Loucy (cell line): ENCODE measurements around the gene GSE1.

Source experiments
- H2AFZ ChIP-seq: fragments of 200-600 bp; sonication (generic); 2 replicates; pipeline ENCODE4 v1.6.0; 2016; ENCODE audit warnings: antibody characterized with exemption, mild to moderate bottlenecking, low read length, moderate library complexity
- H3F3A ChIP-seq: fragments of 200-600 bp; 2 replicates; pipeline ENCODE4 v1.6.0; 2016; ENCODE audit warnings: antibody characterized with exemption, low read depth, mild to moderate bottlenecking
- H3K27me3 ChIP-seq: fragments of 200-600 bp; sonication (generic); 2 replicates; pipeline ENCODE4 v1.6.1; 2014; ENCODE audit warnings: low read length, mild to moderate bottlenecking; ENCODE audit not compliant: insufficient read depth, poor library complexity, severe bottlenecking
- H3K36me3 ChIP-seq: fragments of 200-600 bp; sonication (generic); 2 replicates; pipeline ENCODE4 v1.6.1; 2016; ENCODE audit warnings: low read length; ENCODE audit not compliant: insufficient read depth
- H3K4me1 ChIP-seq: fragments of 200-600 bp; sonication (generic); 2 replicates; pipeline ENCODE4 v1.5.1; 2014; ENCODE audit warnings: low read length, mild to moderate bottlenecking; ENCODE audit not compliant: insufficient read depth, poor library complexity, severe bottlenecking
- H3K4me2 ChIP-seq: fragments of 200-600 bp; sonication (generic); 2 replicates; pipeline ENCODE4 v1.6.0; 2014; ENCODE audit warnings: antibody characterized with exemption, low read length, low read depth, mild to moderate bottlenecking; ENCODE audit not compliant: poor library complexity, severe bottlenecking
- H3K4me3 ChIP-seq: fragments of 200-600 bp; sonication (generic); 2 replicates; pipeline ENCODE4 v1.5.1; 2014; ENCODE audit warnings: low read length, mild to moderate bottlenecking, mixed read lengths; ENCODE audit not compliant: poor library complexity, severe bottlenecking
- H3K79me2 ChIP-seq: fragments of 200-600 bp; sonication (generic); 2 replicates; pipeline ENCODE4 v1.6.1; 2014; ENCODE audit warnings: low read length; ENCODE audit not compliant: insufficient read depth
- H3K9ac ChIP-seq: fragments of 200-600 bp; sonication (generic); 2 replicates; pipeline ENCODE4 v1.6.0; 2014; ENCODE audit warnings: mild to moderate bottlenecking, low read depth, low read length, moderate library complexity; ENCODE audit not compliant: poor library complexity, severe bottlenecking
- H3K9me2 ChIP-seq: fragments of 200-600 bp; sonication (generic); replicated peaks from 2 replicates; pipeline ENCODE4 v1.6.1; 2016; ENCODE audit warnings: low read depth, low read length, mixed read lengths
- H3K9me3 ChIP-seq: fragments of 200-600 bp; sonication (generic); 2 replicates; pipeline ENCODE4 v1.6.1; 2014; ENCODE audit warnings: mild to moderate bottlenecking, antibody characterized with exemption, low read length, low read depth; ENCODE audit not compliant: insufficient read depth
- H4K20me1 ChIP-seq: fragments of 200-600 bp; sonication (generic); 2 replicates; pipeline ENCODE4 v1.6.0; 2014; ENCODE audit warnings: antibody characterized with exemption, low read length, mild to moderate bottlenecking; ENCODE audit not compliant: insufficient read depth, poor library complexity, severe bottlenecking
- EZH2phosphoT487 ChIP-seq: fragments of 200-600 bp; IDR thresholded peaks from 2 replicates; pipeline ENCODE4 v1.6.1; 2018; ENCODE audit warnings: antibody characterized with exemption, mild to moderate bottlenecking, moderate library complexity, borderline replicate concordance
- TF ChIP-seq, protein P1 (sequence below): fragments of 200-600 bp; sonication (generic); conservative IDR thresholded peaks from 2 replicates; pipeline ENCODE4 v1.5.1; 2014; ENCODE audit warnings: mild to moderate bottlenecking, antibody characterized with exemption, low read length

The GSE1 gene

DNA sequence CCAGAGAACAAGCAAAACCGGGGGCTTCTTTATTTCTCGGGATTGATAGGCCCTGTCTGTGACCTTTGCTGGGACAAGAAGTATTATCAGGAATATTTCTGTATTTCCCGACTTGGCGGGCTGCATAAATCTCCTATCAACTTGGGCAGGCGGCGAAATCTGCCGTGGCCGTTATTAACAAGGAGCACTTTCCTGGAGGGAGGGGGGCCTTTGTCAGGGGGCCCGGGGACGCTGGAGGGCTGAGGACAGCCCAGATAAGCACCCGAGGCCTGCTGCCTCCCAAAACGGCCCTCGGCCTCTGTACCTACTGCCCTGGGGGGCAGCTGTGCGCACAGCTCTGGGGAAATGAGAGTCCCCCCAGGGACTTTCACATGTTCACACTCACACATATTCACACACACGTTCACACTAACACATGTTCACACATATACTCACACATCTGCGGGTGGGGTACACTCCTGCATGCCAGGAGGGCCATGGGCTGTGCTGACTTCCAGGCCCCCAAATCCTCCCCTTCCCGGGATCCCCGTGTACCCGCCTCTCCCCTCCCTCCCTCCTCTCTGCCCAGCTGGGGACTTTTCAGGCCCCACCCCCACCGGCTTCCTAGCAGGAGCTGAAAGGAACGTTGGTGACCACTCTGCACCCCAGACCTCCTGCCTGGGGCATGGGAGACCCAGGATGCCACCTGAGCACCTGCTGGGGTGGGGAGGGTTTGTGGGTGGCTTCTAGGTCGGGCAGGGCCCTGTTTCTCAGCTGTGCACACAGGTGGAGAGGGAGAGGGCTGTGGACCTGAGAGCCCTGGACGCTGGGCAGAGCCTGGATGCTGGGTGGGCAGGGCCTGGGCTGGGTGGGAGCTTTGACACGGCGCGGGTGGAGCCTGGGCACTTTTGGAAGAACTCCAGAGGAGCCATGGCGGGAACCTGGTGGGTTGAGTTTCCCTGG is 24.3 kb upstream of the GSE1 start:
- H3K4me2 ChIP-seq: no peak overlapping the region

GRCh38 chr16:85589688-85590505 is 23.2 kb upstream of the GSE1 start:
- Histone ChIP-seq H3K9me2 (no peaks in the 10 kb centered on the region), H3K27me3 (no peaks in the 10 kb centered on the region), H3K9me3 (no peaks in the 10 kb centered on the region), H3K4me1 (peaks cover 11% of the 10 kb centered on the region), H3K79me2 (peaks cover 100% of the 10 kb centered on the region), H3K36me3 (peaks cover 38% of the 10 kb centered on the region; the same call in 1 of the 2 replicates), H3K4me3 (no peak overlapping the region), H3F3A (no peaks in the 10 kb centered on the region), H2AFZ (no peak overlapping the region), H4K20me1 (peaks cover 98% of the 10 kb centered on the region), H3K4me2 (no peak overlapping the region), H3K9ac (no peak overlapping the region)
- TF ChIP-seq EZH2phosphoT487: no peak
- TF ChIP-seq, protein P1, sequence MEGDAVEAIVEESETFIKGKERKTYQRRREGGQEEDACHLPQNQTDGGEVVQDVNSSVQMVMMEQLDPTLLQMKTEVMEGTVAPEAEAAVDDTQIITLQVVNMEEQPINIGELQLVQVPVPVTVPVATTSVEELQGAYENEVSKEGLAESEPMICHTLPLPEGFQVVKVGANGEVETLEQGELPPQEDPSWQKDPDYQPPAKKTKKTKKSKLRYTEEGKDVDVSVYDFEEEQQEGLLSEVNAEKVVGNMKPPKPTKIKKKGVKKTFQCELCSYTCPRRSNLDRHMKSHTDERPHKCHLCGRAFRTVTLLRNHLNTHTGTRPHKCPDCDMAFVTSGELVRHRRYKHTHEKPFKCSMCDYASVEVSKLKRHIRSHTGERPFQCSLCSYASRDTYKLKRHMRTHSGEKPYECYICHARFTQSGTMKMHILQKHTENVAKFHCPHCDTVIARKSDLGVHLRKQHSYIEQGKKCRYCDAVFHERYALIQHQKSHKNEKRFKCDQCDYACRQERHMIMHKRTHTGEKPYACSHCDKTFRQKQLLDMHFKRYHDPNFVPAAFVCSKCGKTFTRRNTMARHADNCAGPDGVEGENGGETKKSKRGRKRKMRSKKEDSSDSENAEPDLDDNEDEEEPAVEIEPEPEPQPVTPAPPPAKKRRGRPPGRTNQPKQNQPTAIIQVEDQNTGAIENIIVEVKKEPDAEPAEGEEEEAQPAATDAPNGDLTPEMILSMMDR: no peak

More for the DNA sequence above, 24.3 kb upstream of the GSE1 start:
- no peak for TF ChIP-seq EZH2phosphoT487
- TF ChIP-seq, protein P1: no peak
- no peaks in the 10 kb centered on the region for H3K27me3 ChIP-seq
- H3K9me2 ChIP-seq: no peaks in the 10 kb centered on the region
- H3K4me1 ChIP-seq: peaks cover 11% of the 10 kb centered on the region
- H3K36me3 ChIP-seq: peaks cover 44% of the 10 kb centered on the region; the same call in 1 of the 2 replicates
- H3K4me3 ChIP-seq: no peak overlapping the region
- no peak overlapping the region for H2AFZ ChIP-seq
- H3K9ac ChIP-seq: no peak overlapping the region
- H3K9me3 ChIP-seq: no peaks in the 10 kb centered on the region
- no peaks in the 10 kb centered on the region for H3F3A ChIP-seq
- H4K20me1 ChIP-seq: peaks cover 98% of the 10 kb centered on the region
- H3K79me2 ChIP-seq: peaks cover 100% of the 10 kb centered on the region

GRCh38 chr16:85590506-85590832 is 22.7 kb upstream of the GSE1 start:
- Histone ChIP-seq H3K79me2 (peaks cover 100% of the 10 kb centered on the region), H3K9me3 (no peaks in the 10 kb centered on the region), H3K36me3 (peaks cover 33% of the 10 kb centered on the region; the same call in 1 of the 2 replicates), H3K4me1 (peaks cover 11% of the 10 kb centered on the region), H3K4me3 (no peak overlapping the region), H4K20me1 (peaks cover 98% of the 10 kb centered on the region), H3K27me3 (no peaks in the 10 kb centered on the region), H3K4me2 (no peak overlapping the region), H2AFZ (no peak overlapping the region), H3K9ac (no peak overlapping the region), H3F3A (no peaks in the 10 kb centered on the region), H3K9me2 (no peaks in the 10 kb centered on the region)
- TF ChIP-seq, protein P1: no peak
- TF ChIP-seq EZH2phosphoT487: no peak
